GM19193 (cell line): Measurements from ENCODE around the gene TFR2.
A peak's percentile ranks its signal among the peaks of the same experiment; 100 is the strongest.

Source experiments
- POLR2A ChIP-seq: IDR thresholded peaks from 4 replicates; pipeline ENCODE4 v1.6.1; 2011; ENCODE audit not compliant: insufficient read depth, insufficient read length; ENCODE audit errors: extremely low read depth

Gene TFR2

GRCh38 chr7:100681491-100682227, 40.3 kb upstream of the TFR2 start:
- no peak for TF ChIP-seq POLR2A

- no peak for TF ChIP-seq POLR2A
These were observed 39.4 kb upstream of the TFR2 start for GRCh38 chr7:100680576-100681271.

- no peak for TF ChIP-seq POLR2A
These were observed 38.7 kb upstream of the TFR2 start for GRCh38 chr7:100679927-100680575.

- no peak for TF ChIP-seq POLR2A
These were observed 38.0 kb upstream of the TFR2 start for GRCh38 chr7:100679129-100679926.

GRCh38 chr7:100678291-100678984, 37.1 kb upstream of the TFR2 start:
- TF ChIP-seq POLR2A: no peak

- TF ChIP-seq POLR2A: no peak
These were observed 36.2 kb upstream of the TFR2 start for GRCh38 chr7:100677308-100678267.

GRCh38 chr7:100676501-100677306, 35.4 kb upstream of the TFR2 start:
- TF ChIP-seq POLR2A: no peak

GRCh38 chr7:100675581-100676350, 34.4 kb upstream of the TFR2 start:
- TF ChIP-seq POLR2A: peak; percentile 46

GRCh38 chr7:100675105-100675451, 33.7 kb upstream of the TFR2 start:
- no peak for TF ChIP-seq POLR2A

- no peak for TF ChIP-seq POLR2A
These were observed 33.2 kb upstream of the TFR2 start for GRCh38 chr7:100674411-100675104.

- TF ChIP-seq POLR2A: no peak
These were observed 32.6 kb upstream of the TFR2 start for GRCh38 chr7:100673942-100674410.
